VCaP (cell line): Measurements from ENCODE around the gene ACVR1.

ENCODE experiments used
- H3K27ac ChIP-seq: fragments of 450-650 bp; 2 replicates; pipeline ENCODE4 v1.5.1; 2017
- CTCF ChIP-seq: fragments of 450-650 bp; conservative IDR thresholded peaks from 2 replicates; pipeline ENCODE4 v1.5.1; 2017; ENCODE audit warnings: mild to moderate bottlenecking, moderate library complexity

Gene ACVR1

GRCh38 chr2:157825885-157826284 lies 50.2 kb downstream of the ACVR1 start:
- TF ChIP-seq CTCF = no peak
- peak overlapping the region; percentile 65 for H3K27ac ChIP-seq

GRCh38 chr2:157822993-157823392 lies 53.1 kb downstream of the ACVR1 start:
- TF ChIP-seq CTCF = no peak
- no peak overlapping the region for H3K27ac ChIP-seq

GRCh38 chr2:157822533-157822932 lies 53.6 kb downstream of the ACVR1 start:
- no peak for TF ChIP-seq CTCF
- H3K27ac ChIP-seq = no peak overlapping the region

GRCh38 chr2:157821519-157822131 lies 54.5 kb downstream of the ACVR1 start:
- TF ChIP-seq CTCF = no peak
- H3K27ac ChIP-seq = no peak overlapping the region

- no peak overlapping the region for H3K27ac ChIP-seq
- TF ChIP-seq CTCF = no peak
Measured at GRCh38 chr2:157820193-157820592, 55.9 kb downstream of the ACVR1 start.

GRCh38 chr2:157819761-157820160 lies 56.4 kb downstream of the ACVR1 start:
- H3K27ac ChIP-seq = no peak overlapping the region
- TF ChIP-seq CTCF = no peak

- no peak for TF ChIP-seq CTCF
- no peak overlapping the region for H3K27ac ChIP-seq
Measured at GRCh38 chr2:157818227-157818626, 57.9 kb downstream of the ACVR1 start.

GRCh38 chr2:157815421-157815820 lies 60.7 kb downstream of the ACVR1 start:
- TF ChIP-seq CTCF = no peak

More at GRCh38 chr2:157815421-157815820, 60.7 kb downstream of the ACVR1 start:
- no peak overlapping the region for H3K27ac ChIP-seq
